Measurements from ENCODE around the gene NOTCH1.

The NOTCH1 gene

GRCh38 chr9:136486823-136487620 lies 58.8 kb downstream of the NOTCH1 start:
- no peaks in the 10 kb centered on the region for H3K27me3 ChIP-seq (ENCODE audit: insufficient read depth, low read length)
- no peak overlapping the region for H2BK120ac ChIP-seq (ENCODE audit: insufficient read depth, low read length, poor library complexity)
- no peak overlapping the region for H3K4ac ChIP-seq (ENCODE audit: low read depth, low read length)
- no peak overlapping the region for H4K8ac ChIP-seq (ENCODE audit: low read depth, low read length)
- H3K4me1 ChIP-seq (ENCODE audit: control insufficient read depth in 1 of 2, insufficient read depth in 2 of 2, low read length in 2 of 2): peaks cover 4 to 8% of the 10 kb centered on the region in 2 experiments
- peaks cover 10% of the 10 kb centered on the region for H3K79me2 ChIP-seq (ENCODE audit: control insufficient read depth, insufficient read depth, low read length, poor library complexity)
- no peak overlapping the region for H4K91ac ChIP-seq (ENCODE audit: low read depth, low read length)
- no peak overlapping the region for H3K23ac ChIP-seq (ENCODE audit: low read length)
- H3K36me3 ChIP-seq (ENCODE audit: control insufficient read depth in 1 of 2, insufficient read depth in 2 of 2, low read length in 2 of 2): no peaks in the 10 kb centered on the region
- no peak for DNase-seq
- WGBS (ENCODE audit: extremely low coverage, insufficient coverage, insufficient read length): no CpG with 5 or more reads among the region's 18 CpGs
- no peaks in the 10 kb centered on the region for H3K9me3 ChIP-seq (ENCODE audit: insufficient read depth, low read depth, low read length)
- H3K79me1 ChIP-seq (ENCODE audit: low read length): peaks cover 12% of the 10 kb centered on the region
- H4K12ac ChIP-seq (ENCODE audit: low read depth, low read length): no peak overlapping the region
- no peak overlapping the region for H2BK5ac ChIP-seq (ENCODE audit: low read depth, low read length, poor library complexity)
- no peak overlapping the region for H2BK12ac ChIP-seq (ENCODE audit: low read length)
- no peak overlapping the region for H2AK5ac ChIP-seq (ENCODE audit: low read length)
- no peak overlapping the region for H3K14ac ChIP-seq (ENCODE audit: low read length)
- no peak overlapping the region for H3K4me2 ChIP-seq (ENCODE audit: low read length)
- H3K4me3 ChIP-seq (ENCODE audit: low read depth, low read length): no peak overlapping the region
- H3K9ac ChIP-seq (ENCODE audit: low read length): no peak overlapping the region
- H3K27ac ChIP-seq (ENCODE audit: low read depth, low read length): no peak overlapping the region
- no peak overlapping the region for H2AFZ ChIP-seq (ENCODE audit: insufficient read depth, low read length, poor library complexity)
- H3K18ac ChIP-seq (ENCODE audit: low read length): no peak overlapping the region

GRCh38 chr9:136486131-136486530 lies 59.7 kb downstream of the NOTCH1 start:
- Histone ChIP-seq H2BK5ac (ENCODE audit: low read depth, low read length, poor library complexity) (no peak overlapping the region), H4K12ac (ENCODE audit: low read depth, low read length) (no peak overlapping the region), H2AFZ (ENCODE audit: insufficient read depth, low read length, poor library complexity) (no peak overlapping the region), H3K4me1 (ENCODE audit: control insufficient read depth in 1 of 2, insufficient read depth in 2 of 2, low read length in 2 of 2) (peaks cover 7 to 13% of the 10 kb centered on the region in 2 experiments), H2BK12ac (ENCODE audit: low read length) (no peak overlapping the region), H3K27me3 (ENCODE audit: insufficient read depth, low read length) (no peaks in the 10 kb centered on the region), H4K91ac (ENCODE audit: low read depth, low read length) (no peak overlapping the region), H3K79me1 (ENCODE audit: low read length) (peaks cover 12% of the 10 kb centered on the region), H3K9me3 (ENCODE audit: insufficient read depth, low read depth, low read length) (no peaks in the 10 kb centered on the region), H3K27ac (ENCODE audit: low read depth, low read length) (no peak overlapping the region), H2BK120ac (ENCODE audit: insufficient read depth, low read length, poor library complexity) (no peak overlapping the region), H3K36me3 (ENCODE audit: control insufficient read depth in 1 of 2, insufficient read depth in 2 of 2, low read length in 2 of 2) (no peaks in the 10 kb centered on the region), H3K4ac (ENCODE audit: low read depth, low read length) (no peak overlapping the region), H2AK5ac (ENCODE audit: low read length) (no peak overlapping the region), H4K8ac (ENCODE audit: low read depth, low read length) (no peak overlapping the region), H3K18ac (ENCODE audit: low read length) (no peak overlapping the region), H3K9ac (ENCODE audit: low read length) (no peak overlapping the region), H3K79me2 (ENCODE audit: control insufficient read depth, insufficient read depth, low read length, poor library complexity) (peaks cover 15% of the 10 kb centered on the region), H3K14ac (ENCODE audit: low read length) (no peak overlapping the region), H3K4me2 (ENCODE audit: low read length) (no peak overlapping the region), H3K4me3 (ENCODE audit: low read depth, low read length) (no peak overlapping the region), H3K23ac (ENCODE audit: low read length) (no peak overlapping the region)
- WGBS (ENCODE audit: extremely low coverage, insufficient coverage, insufficient read length): no CpG with 5 or more reads among the region's 7 CpGs
- no peak for DNase-seq

DNA sequence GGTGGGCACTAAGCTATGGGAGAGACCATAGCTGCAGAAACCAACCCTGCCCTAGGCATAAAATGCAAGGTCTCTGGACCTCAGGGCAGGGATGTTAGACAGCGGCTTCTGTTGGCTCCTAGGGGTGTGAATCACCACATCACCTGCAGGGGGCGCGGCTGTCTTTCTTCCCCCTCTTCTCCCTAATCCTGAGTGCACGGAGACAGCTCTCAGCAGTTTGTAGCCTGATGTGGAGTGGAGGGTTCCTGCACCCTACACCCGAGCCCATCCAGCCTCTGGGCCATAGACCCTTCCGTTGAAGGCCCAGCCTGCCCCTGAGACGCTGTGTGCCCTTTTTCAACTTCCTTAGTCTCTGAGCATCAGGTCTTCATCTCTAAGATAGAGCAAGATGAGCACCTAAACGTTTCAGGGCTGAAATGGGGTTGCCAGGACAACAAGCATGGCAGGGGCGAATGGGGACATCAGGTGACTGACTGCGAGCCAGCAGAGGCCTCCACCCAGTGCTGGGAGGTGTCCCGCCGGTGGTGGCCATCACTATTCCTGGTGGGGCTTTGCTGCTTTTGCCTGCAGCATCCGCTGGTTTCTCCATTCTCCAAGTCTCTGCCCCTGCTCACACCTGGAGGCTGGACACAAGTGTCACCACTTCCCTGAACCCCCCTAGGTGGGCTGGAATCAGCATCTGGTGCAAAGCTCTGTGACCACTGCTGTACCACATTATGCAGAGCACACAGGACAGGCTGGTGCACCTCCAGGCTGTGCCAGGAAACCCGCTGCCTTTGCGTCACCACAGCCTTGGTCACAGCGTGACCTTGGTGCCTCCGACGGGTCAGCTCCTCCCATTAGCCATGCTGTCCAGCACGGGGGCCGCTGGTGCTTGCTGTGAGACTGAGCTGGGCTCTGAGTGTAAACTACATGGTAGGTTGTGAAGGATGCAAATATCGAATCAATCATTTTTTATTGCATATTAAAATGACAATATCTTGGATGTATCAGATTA lies 60.5 kb downstream of the NOTCH1 start:
- Histone ChIP-seq H3K4me1 (ENCODE audit: control insufficient read depth in 1 of 2, insufficient read depth in 2 of 2, low read length in 2 of 2) (peaks cover 7 to 13% of the 10 kb centered on the region in 2 experiments), H4K12ac (ENCODE audit: low read depth, low read length) (no peak overlapping the region), H3K9me3 (ENCODE audit: insufficient read depth, low read depth, low read length) (no peaks in the 10 kb centered on the region), H2AK5ac (ENCODE audit: low read length) (no peak overlapping the region), H3K23ac (ENCODE audit: low read length) (no peak overlapping the region), H3K27ac (ENCODE audit: low read depth, low read length) (no peak overlapping the region), H3K79me2 (ENCODE audit: control insufficient read depth, insufficient read depth, low read length, poor library complexity) (peaks cover 15% of the 10 kb centered on the region), H2BK12ac (ENCODE audit: low read length) (no peak overlapping the region), H2BK120ac (ENCODE audit: insufficient read depth, low read length, poor library complexity) (no peak overlapping the region), H2AFZ (ENCODE audit: insufficient read depth, low read length, poor library complexity) (no peak overlapping the region), H4K91ac (ENCODE audit: low read depth, low read length) (no peak overlapping the region), H3K4me3 (ENCODE audit: low read depth, low read length) (peak overlapping the region; percentile 38), H3K27me3 (ENCODE audit: insufficient read depth, low read length) (no peaks in the 10 kb centered on the region), H3K18ac (ENCODE audit: low read length) (no peak overlapping the region), H3K4ac (ENCODE audit: low read depth, low read length) (no peak overlapping the region), H3K9ac (ENCODE audit: low read length) (no peak overlapping the region), H3K79me1 (ENCODE audit: low read length) (peaks cover 12% of the 10 kb centered on the region), H3K36me3 (ENCODE audit: control insufficient read depth in 1 of 2, insufficient read depth in 2 of 2, low read length in 2 of 2) (no peaks in the 10 kb centered on the region), H3K14ac (ENCODE audit: low read length) (no peak overlapping the region), H3K4me2 (ENCODE audit: low read length) (no peak overlapping the region), H2BK5ac (ENCODE audit: low read depth, low read length, poor library complexity) (no peak overlapping the region), H4K8ac (ENCODE audit: low read depth, low read length) (no peak overlapping the region)
- DNase-seq: peak; percentile 79 to 88
- no CpG with 5 or more reads among the region's 21 CpGs for WGBS (ENCODE audit: extremely low coverage, insufficient coverage, insufficient read length)

GRCh38 chr9:136484153-136485048 lies 61.4 kb downstream of the NOTCH1 start:
- Histone ChIP-seq H3K27me3 (ENCODE audit: insufficient read depth, low read length) (no peaks in the 10 kb centered on the region), H2AK5ac (ENCODE audit: low read length) (peak overlapping the region; percentile 11), H3K18ac (ENCODE audit: low read length) (peak overlapping the region; percentile 49), H2BK12ac (ENCODE audit: low read length) (no peak overlapping the region), H4K91ac (ENCODE audit: low read depth, low read length) (peak overlapping the region; percentile 50), H3K9ac (ENCODE audit: low read length) (peak overlapping the region; percentile 31), H2BK5ac (ENCODE audit: low read depth, low read length, poor library complexity) (no peak overlapping the region), H4K8ac (ENCODE audit: low read depth, low read length) (peak overlapping the region; percentile 69), H3K4ac (ENCODE audit: low read depth, low read length) (no peak overlapping the region), H3K4me1 (ENCODE audit: control insufficient read depth in 1 of 2, insufficient read depth in 2 of 2, low read length in 2 of 2) (peaks cover 7 to 14% of the 10 kb centered on the region in 2 experiments), H3K79me1 (ENCODE audit: low read length) (peaks cover 12% of the 10 kb centered on the region), H3K4me2 (ENCODE audit: low read length) (peak overlapping the region; percentile 65), H3K9me3 (ENCODE audit: insufficient read depth, low read depth, low read length) (no peaks in the 10 kb centered on the region), H2AFZ (ENCODE audit: insufficient read depth, low read length, poor library complexity) (peak overlapping the region; percentile 74), H3K27ac (ENCODE audit: low read depth, low read length) (peak overlapping the region; percentile 34), H2BK120ac (ENCODE audit: insufficient read depth, low read length, poor library complexity) (no peak overlapping the region), H3K79me2 (ENCODE audit: control insufficient read depth, insufficient read depth, low read length, poor library complexity) (peaks cover 17% of the 10 kb centered on the region), H3K36me3 (ENCODE audit: control insufficient read depth in 1 of 2, insufficient read depth in 2 of 2, low read length in 2 of 2) (peaks cover 6% of the 10 kb centered on the region in 2 experiments), H4K12ac (ENCODE audit: low read depth, low read length) (peak overlapping the region; percentile 69), H3K4me3 (ENCODE audit: low read depth, low read length) (peak overlapping the region; percentile 70), H3K23ac (ENCODE audit: low read length) (no peak overlapping the region), H3K14ac (ENCODE audit: low read length) (peak overlapping the region; percentile 62)
- WGBS (ENCODE audit: extremely low coverage, insufficient coverage, insufficient read length): no CpG with 5 or more reads among the region's 59 CpGs
- DNase-seq: peak in 1 of 2 donors; percentile 24
